Measurements from ENCODE around the gene PLCXD3. TPM values are rescaled to one million over a fixed set of nuclear protein-coding genes. Genes with fewer than 3 reads are reported as not detected.

PLCXD3 gene
- total RNA-seq, 1 experiment from 2014 or later: 0.10 TPM

- no peak for TF ChIP-seq TCF7L2 (IDR thresholded peaks at IDR 0.05; ENCODE audit: low read depth, low read length)
- no peak for TF ChIP-seq REST (IDR thresholded peaks at IDR 0.05; ENCODE audit: insufficient read depth in 1 of 2, low read depth in 2 of 2, low read length in 1 of 2)
- no peak for TF ChIP-seq SIN3A (IDR thresholded peaks at IDR 0.05; ENCODE audit: borderline replicate concordance, insufficient read depth, low read depth, low read length)
- no peak for TF ChIP-seq POLR2AphosphoS5 (IDR thresholded peaks at IDR 0.05; ENCODE audit: low read depth, low read length)
- TF ChIP-seq, protein P1, sequence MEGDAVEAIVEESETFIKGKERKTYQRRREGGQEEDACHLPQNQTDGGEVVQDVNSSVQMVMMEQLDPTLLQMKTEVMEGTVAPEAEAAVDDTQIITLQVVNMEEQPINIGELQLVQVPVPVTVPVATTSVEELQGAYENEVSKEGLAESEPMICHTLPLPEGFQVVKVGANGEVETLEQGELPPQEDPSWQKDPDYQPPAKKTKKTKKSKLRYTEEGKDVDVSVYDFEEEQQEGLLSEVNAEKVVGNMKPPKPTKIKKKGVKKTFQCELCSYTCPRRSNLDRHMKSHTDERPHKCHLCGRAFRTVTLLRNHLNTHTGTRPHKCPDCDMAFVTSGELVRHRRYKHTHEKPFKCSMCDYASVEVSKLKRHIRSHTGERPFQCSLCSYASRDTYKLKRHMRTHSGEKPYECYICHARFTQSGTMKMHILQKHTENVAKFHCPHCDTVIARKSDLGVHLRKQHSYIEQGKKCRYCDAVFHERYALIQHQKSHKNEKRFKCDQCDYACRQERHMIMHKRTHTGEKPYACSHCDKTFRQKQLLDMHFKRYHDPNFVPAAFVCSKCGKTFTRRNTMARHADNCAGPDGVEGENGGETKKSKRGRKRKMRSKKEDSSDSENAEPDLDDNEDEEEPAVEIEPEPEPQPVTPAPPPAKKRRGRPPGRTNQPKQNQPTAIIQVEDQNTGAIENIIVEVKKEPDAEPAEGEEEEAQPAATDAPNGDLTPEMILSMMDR (IDR thresholded peaks at IDR 0.05): no peak
- no peaks in the 10 kb centered on the region for H3K9me3 ChIP-seq (ENCODE audit: control insufficient read depth, insufficient read depth, low read depth, low read length)
- BruUV-seq (replicated peaks): no TSS peak
- H3K4me1 ChIP-seq (ENCODE audit: control insufficient read depth, insufficient read depth, low read length): no peaks in the 10 kb centered on the region
- ATAC-seq (no peak), DNase-seq (ENCODE audit: low read depth, low spot score) (no peak)
- H3K27ac ChIP-seq (ENCODE audit: low read length): no peak overlapping the region
- ChIA-PET CTCF (no interaction called here), POLR2A (no interaction called here)
- no peaks in the 10 kb centered on the region for H3K27me3 ChIP-seq (ENCODE audit: control insufficient read depth, insufficient read depth, low read length)
- in situ Hi-C loops (cut with HindIII; ENCODE audit: low pct_unique_long_range_greater_than_20kb, low sequenced_read_pairs) (no loop called here), intact Hi-C loops (cut with micrococcal nuclease; ENCODE audit: unreplicated experiment) (no loop called here)
- no peaks in the 10 kb centered on the region for H3K36me3 ChIP-seq (ENCODE audit: control insufficient read depth, insufficient read depth, low read length)
- H3K4me3 ChIP-seq (ENCODE audit: low read depth in 2 of 2, low read length in 2 of 2): no peak overlapping the region
These were observed 53.3 kb downstream of the PLCXD3 start for GRCh38 chr5:41457094-41457493.

GRCh38 chr5:41452506-41452905 is 57.9 kb downstream of the PLCXD3 start:
- no peak for ATAC-seq

More at GRCh38 chr5:41452506-41452905, 57.9 kb downstream of the PLCXD3 start:
- Histone ChIP-seq H3K9me3 (ENCODE audit: control insufficient read depth, insufficient read depth, low read depth, low read length) (no peaks in the 10 kb centered on the region), H3K4me3 (ENCODE audit: low read depth in 2 of 2, low read length in 2 of 2) (no peak overlapping the region), H3K36me3 (ENCODE audit: control insufficient read depth, insufficient read depth, low read length) (no peaks in the 10 kb centered on the region), H3K27ac (ENCODE audit: low read length) (no peak overlapping the region), H3K27me3 (ENCODE audit: control insufficient read depth, insufficient read depth, low read length) (no peaks in the 10 kb centered on the region), H3K4me1 (ENCODE audit: control insufficient read depth, insufficient read depth, low read length) (no peaks in the 10 kb centered on the region)
- no TSS peak for BruUV-seq (replicated peaks)
- intact Hi-C loops (cut with micrococcal nuclease; ENCODE audit: unreplicated experiment) (no loop called here), in situ Hi-C loops (cut with HindIII; ENCODE audit: low pct_unique_long_range_greater_than_20kb, low sequenced_read_pairs) (no loop called here)
- CTCF ChIA-PET: no interaction called here
- TF ChIP-seq, protein P1 (IDR thresholded peaks at IDR 0.05): no peak
- TF ChIP-seq POLR2AphosphoS5 (IDR thresholded peaks at IDR 0.05; ENCODE audit: low read depth, low read length) (no peak), REST (IDR thresholded peaks at IDR 0.05; ENCODE audit: insufficient read depth in 1 of 2, low read depth in 2 of 2, low read length in 1 of 2) (no peak), SIN3A (IDR thresholded peaks at IDR 0.05; ENCODE audit: borderline replicate concordance, insufficient read depth, low read depth, low read length) (no peak), TCF7L2 (IDR thresholded peaks at IDR 0.05; ENCODE audit: low read depth, low read length) (no peak)
- POLR2A ChIA-PET: no interaction called here
- DNase-seq (ENCODE audit: low read depth, low spot score): no peak

Data from Panc1 (cell line).